ENCODE data around the gene SOCS1. TPM values are rescaled to one million over a fixed set of nuclear protein-coding genes. Genes with fewer than 3 reads are reported as not detected.

The SOCS1 gene
- total and polyA plus RNA-seq, 4 donors = 13.8 to 39.7 (median 23.6) TPM

GRCh38 chr16:11253995-11254912 lies 1.8 kb downstream of the SOCS1 start:
- WGBS, 2 donors = 60 to 63% methylated on average over 29 of the region's 29 CpGs
- Histone ChIP-seq H3K27me3 (ENCODE audit: control insufficient read depth in 3 of 3, insufficient read depth in 3 of 3, low read length in 2 of 3) (no peaks in the 10 kb centered on the region), H3K36me3 (ENCODE audit: control insufficient read depth in 4 of 4, insufficient read depth in 4 of 4, low read length in 4 of 4) (peaks cover 0 to 36% (median 10%) of the 10 kb centered on the region in 4 donors), H3K27ac (ENCODE audit: low read depth in 1 of 2, low read length in 1 of 2) (peak overlapping the region in 1 of 2 donors; percentile 1), H3K9me3 (ENCODE audit: control insufficient read depth in 4 of 4, insufficient read depth in 3 of 4, low read length in 3 of 4) (no peaks in the 10 kb centered on the region), H3K9ac (ENCODE audit: insufficient read depth in 1 of 2, low read length in 2 of 2) (peak overlapping the region in 1 of 2 donors; percentile 86), H3K4me3 (peak overlapping the region; percentile 73), H3K4me1 (ENCODE audit: control insufficient read depth in 5 of 5, insufficient read depth in 5 of 5, low read length in 5 of 5) (peaks cover 0 to 44% (median 11%) of the 10 kb centered on the region in 5 donors)
- DNase-seq (peak in 1 of 3 donors; percentile 20), ATAC-seq (ENCODE audit: insufficient read depth, low FRiP score) (no peak)
- no peak for TF ChIP-seq CTCF (IDR thresholded peaks at IDR 0.05; ENCODE audit: control extremely low read depth, extremely low read depth)

GRCh38 chr16:11253009-11253994 lies 2.7 kb downstream of the SOCS1 start:
- 75 to 80% methylated on average over 5 of the region's 5 CpGs for WGBS, 2 donors
- Histone ChIP-seq H3K36me3 (ENCODE audit: control insufficient read depth in 4 of 4, insufficient read depth in 4 of 4, low read length in 4 of 4) (peaks cover 0 to 36% (median 10%) of the 10 kb centered on the region in 4 donors), H3K9me3 (ENCODE audit: control insufficient read depth in 4 of 4, insufficient read depth in 3 of 4, low read length in 3 of 4) (no peaks in the 10 kb centered on the region), H3K9ac (ENCODE audit: insufficient read depth in 1 of 2, low read length in 2 of 2) (peak overlapping the region in 1 of 2 donors; percentile 86), H3K27me3 (ENCODE audit: control insufficient read depth in 3 of 3, insufficient read depth in 3 of 3, low read length in 2 of 3) (no peaks in the 10 kb centered on the region), H3K4me1 (ENCODE audit: control insufficient read depth in 5 of 5, insufficient read depth in 5 of 5, low read length in 5 of 5) (peaks cover 0 to 38% (median 8%) of the 10 kb centered on the region in 5 donors), H3K27ac (ENCODE audit: low read depth in 1 of 2, low read length in 1 of 2) (peak overlapping the region in 1 of 2 donors; percentile 1), H3K4me3 (no peak overlapping the region)
- no peak for TF ChIP-seq CTCF (IDR thresholded peaks at IDR 0.05; ENCODE audit: control extremely low read depth, extremely low read depth)
- DNase-seq (no peak), ATAC-seq (ENCODE audit: insufficient read depth, low FRiP score) (no peak)

GRCh38 chr16:11252482-11252931 lies 3.5 kb downstream of the SOCS1 start:
- no peak overlapping the region for H3K4me3 ChIP-seq
- WGBS, 2 donors = 87 to 91% methylated on average over 8 of the region's 8 CpGs
- peak in 1 of 3 donors; percentile 20 for DNase-seq
- H3K27me3 ChIP-seq (ENCODE audit: control insufficient read depth in 3 of 3, insufficient read depth in 3 of 3, low read length in 2 of 3) = no peaks in the 10 kb centered on the region
- ATAC-seq (ENCODE audit: insufficient read depth, low FRiP score) = no peak
- H3K4me1 ChIP-seq (ENCODE audit: control insufficient read depth in 5 of 5, insufficient read depth in 5 of 5, low read length in 5 of 5) = peaks cover 0 to 37% (median 8%) of the 10 kb centered on the region in 5 donors
- H3K9ac ChIP-seq (ENCODE audit: insufficient read depth in 1 of 2, low read length in 2 of 2) = peak overlapping the region in 1 of 2 donors; percentile 86
- no peak overlapping the region for H3K27ac ChIP-seq (ENCODE audit: low read depth in 1 of 2, low read length in 1 of 2)
- no peaks in the 10 kb centered on the region for H3K9me3 ChIP-seq (ENCODE audit: control insufficient read depth in 4 of 4, insufficient read depth in 3 of 4, low read length in 3 of 4)
- no peak for TF ChIP-seq CTCF (IDR thresholded peaks at IDR 0.05; ENCODE audit: control extremely low read depth, extremely low read depth)
- peaks cover 0 to 36% (median 10%) of the 10 kb centered on the region in 4 donors for H3K36me3 ChIP-seq (ENCODE audit: control insufficient read depth in 4 of 4, insufficient read depth in 4 of 4, low read length in 4 of 4)
